Measurements from ENCODE around the gene TNFSF4. TPM values are rescaled to one million over a fixed set of nuclear protein-coding genes. Genes with fewer than 3 reads are reported as not detected.

TNFSF4 gene
- total RNA-seq, 2 experiments from 2014 or later: 0.17 to 0.33 TPM

GRCh38 chr1:173243300-173243699 is 36.2 kb upstream of the TNFSF4 start:
- DNase-seq (no peak), ATAC-seq (ENCODE audit: poor library complexity) (no peak)
- Histone ChIP-seq H3K9me3 (ENCODE audit: control insufficient read depth in 1 of 2, insufficient read depth in 1 of 2, low read length in 2 of 2) (peaks cover 6 to 25% of the 10 kb centered on the region in 2 experiments), H3K4me1 (ENCODE audit: insufficient read depth, low read length) (no peaks in the 10 kb centered on the region), H3K27ac (ENCODE audit: low read depth in 1 of 2, low read length in 2 of 2) (no peak overlapping the region), H3K36me3 (ENCODE audit: insufficient read depth, low read length) (no peaks in the 10 kb centered on the region), H3K4me3 (ENCODE audit: low read length) (no peak overlapping the region), H3K27me3 (ENCODE audit: control insufficient read depth in 1 of 2, insufficient read depth in 2 of 2, low read length in 2 of 2) (no peaks in the 10 kb centered on the region)
- H3K36me3 Mint-ChIP-seq (ENCODE audit: low read depth): peaks cover 54% of the 10 kb centered on the region
- no peaks in the 10 kb centered on the region for H3K27me3 Mint-ChIP-seq
- TF ChIP-seq CTCF (IDR thresholded peaks at IDR 0.05): no peak
- CTCF ChIA-PET: no interaction called here
- POLR2A ChIA-PET: no interaction called here
- H3K4me1 Mint-ChIP-seq (ENCODE audit: low read depth): no peaks in the 10 kb centered on the region
- intact Hi-C loops (cut with DNase I, micrococcal nuclease): no loop called here
- peaks cover 23% of the 10 kb centered on the region for H3K9me3 Mint-ChIP-seq
- H3K27ac Mint-ChIP-seq: no peak overlapping the region
- H3K4me3 Mint-ChIP-seq: no peak overlapping the region

DNA sequence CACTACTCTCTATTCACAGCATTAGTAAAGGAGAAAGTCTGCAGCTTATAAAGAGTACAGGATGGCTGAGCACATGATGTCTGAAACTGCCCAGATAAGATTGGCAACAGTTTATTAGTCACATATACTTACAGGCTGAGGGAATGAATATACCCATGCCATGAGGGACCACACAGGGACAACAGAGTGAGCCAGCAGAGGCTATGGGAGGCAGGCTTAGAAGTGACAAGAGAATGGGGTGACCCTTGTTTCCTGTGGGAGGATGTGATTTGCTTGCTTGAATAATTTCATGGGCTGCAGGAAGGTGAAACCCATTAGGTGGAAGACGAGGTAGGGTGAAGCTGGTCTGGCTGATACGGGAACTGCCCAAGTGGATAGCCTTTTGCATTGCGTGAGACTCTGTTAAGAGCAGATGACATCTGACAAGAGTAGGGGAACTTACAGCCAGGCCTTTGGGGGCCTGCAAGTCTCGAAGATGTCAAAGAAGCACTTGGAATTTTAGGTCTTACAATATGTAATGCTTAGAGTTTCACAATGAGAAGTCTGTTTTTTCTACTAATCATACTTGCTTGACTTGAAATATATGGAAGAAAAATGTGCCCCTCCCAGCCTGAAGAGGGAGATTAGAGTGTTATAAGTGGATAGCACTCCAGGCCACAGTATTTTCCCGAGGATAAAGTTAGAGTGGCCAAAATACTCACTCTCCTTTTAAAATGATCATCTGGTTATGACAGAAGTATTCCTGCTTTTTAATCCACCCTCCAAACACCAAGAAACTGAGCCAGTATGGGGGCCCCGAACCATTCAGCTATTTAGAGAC is 34.6 kb upstream of the TNFSF4 start:
- Mint-ChIP-seq H3K4me3 (no peak overlapping the region), H3K27ac (no peak overlapping the region), H3K4me1 (ENCODE audit: low read depth) (no peaks in the 10 kb centered on the region), H3K9me3 (peaks cover 23% of the 10 kb centered on the region), H3K27me3 (no peaks in the 10 kb centered on the region), H3K36me3 (ENCODE audit: low read depth) (peaks cover 65% of the 10 kb centered on the region)
- H3K27me3 ChIP-seq (ENCODE audit: control insufficient read depth in 1 of 2, insufficient read depth in 2 of 2, low read length in 2 of 2): no peaks in the 10 kb centered on the region
- H3K36me3 ChIP-seq (ENCODE audit: insufficient read depth, low read length): no peaks in the 10 kb centered on the region
- CTCF ChIA-PET: no interaction called here
- intact Hi-C loops (cut with DNase I, micrococcal nuclease): no loop called here
- ATAC-seq (ENCODE audit: poor library complexity): no peak
- no peak overlapping the region for H3K4me3 ChIP-seq (ENCODE audit: low read length)
- H3K4me1 ChIP-seq (ENCODE audit: insufficient read depth, low read length): no peaks in the 10 kb centered on the region
- POLR2A ChIA-PET: no interaction called here
- no peak overlapping the region for H3K27ac ChIP-seq (ENCODE audit: low read depth in 1 of 2, low read length in 2 of 2)
- peaks cover 6 to 25% of the 10 kb centered on the region in 2 experiments for H3K9me3 ChIP-seq (ENCODE audit: control insufficient read depth in 1 of 2, insufficient read depth in 1 of 2, low read length in 2 of 2)
- DNase-seq: no peak
- no peak for TF ChIP-seq CTCF (IDR thresholded peaks at IDR 0.05)

DNA sequence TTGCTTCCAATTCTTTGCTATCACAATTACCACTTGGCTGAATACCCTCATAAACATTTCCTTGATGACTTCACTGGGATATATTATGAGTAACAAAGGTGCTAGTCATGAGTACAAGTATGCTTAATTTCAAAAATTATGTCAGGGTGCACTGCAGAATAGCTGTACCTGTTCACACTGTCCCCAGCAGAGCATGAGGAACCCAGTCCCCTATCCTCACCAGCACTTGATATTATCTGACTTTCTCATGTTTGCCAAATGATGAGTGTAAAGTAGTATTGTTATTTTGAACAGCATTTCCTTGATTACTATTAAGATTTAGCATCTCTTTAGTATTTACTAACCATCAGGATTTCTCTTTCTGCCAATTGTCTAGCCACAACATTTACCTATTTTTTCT is 33.5 kb upstream of the TNFSF4 start:
- no peaks in the 10 kb centered on the region for H3K36me3 ChIP-seq (ENCODE audit: insufficient read depth, low read length)
- no peak for DNase-seq
- peaks cover 6 to 25% of the 10 kb centered on the region in 2 experiments for H3K9me3 ChIP-seq (ENCODE audit: control insufficient read depth in 1 of 2, insufficient read depth in 1 of 2, low read length in 2 of 2)
- intact Hi-C loops (cut with DNase I, micrococcal nuclease): no loop called here
- peaks cover 25% of the 10 kb centered on the region for H3K9me3 Mint-ChIP-seq
- H3K4me3 ChIP-seq (ENCODE audit: low read length): no peak overlapping the region
- no peak for ATAC-seq (ENCODE audit: poor library complexity)
- H3K4me1 Mint-ChIP-seq (ENCODE audit: low read depth): no peaks in the 10 kb centered on the region
- peaks cover 69% of the 10 kb centered on the region for H3K36me3 Mint-ChIP-seq (ENCODE audit: low read depth)
- ChIA-PET CTCF (no interaction called here), POLR2A (no interaction called here)
- H3K4me3 Mint-ChIP-seq: no peak overlapping the region
- H3K4me1 ChIP-seq (ENCODE audit: insufficient read depth, low read length): no peaks in the 10 kb centered on the region
- H3K27ac ChIP-seq (ENCODE audit: low read depth in 1 of 2, low read length in 2 of 2): no peak overlapping the region
- H3K27me3 Mint-ChIP-seq: no peaks in the 10 kb centered on the region
- TF ChIP-seq CTCF (IDR thresholded peaks at IDR 0.05): no peak
- no peaks in the 10 kb centered on the region for H3K27me3 ChIP-seq (ENCODE audit: control insufficient read depth in 1 of 2, insufficient read depth in 2 of 2, low read length in 2 of 2)
- H3K27ac Mint-ChIP-seq: no peak overlapping the region

Measured in CD4-positive, alpha-beta T cell (primary cell).